Breast epithelium (tissue), 4 donors: ENCODE data around the gene MKNK1. TPM values are rescaled to one million over a fixed set of nuclear protein-coding genes. Genes with fewer than 3 reads are reported as not detected.
A peak's percentile ranks its signal among the peaks of the same experiment; 100 is the strongest.

Source experiments
- DNase-seq, 2 donors: peaks; one replicate each; pipeline ENCODE4 v3.0.0-alpha.2; 2019; ENCODE audit warnings: low spot score in 2 of 2
- H3K27ac ChIP-seq, 2 donors: fragments of 200-600 bp; sonication (generic) in 1 of 2; one replicate each; pipeline ENCODE4 v1.5.1; 2016 to 2019; ENCODE audit warnings: mild to moderate bottlenecking in 1 of 2
- H3K27me3 ChIP-seq, 2 donors: fragments of 200-600 bp; sonication (generic) in 1 of 2; one replicate each; pipeline versions ENCODE4 v1.5.1 to v1.6.0; 2017 to 2019; ENCODE audit warnings: control low read depth in 1 of 2, mild to moderate bottlenecking in 1 of 2
- H3K36me3 ChIP-seq: fragments of 200-600 bp; one replicate; pipeline ENCODE4 v1.5.1; 2019
- H3K4me1 ChIP-seq, 2 donors: fragments of 200-600 bp; sonication (generic); one replicate each; pipeline ENCODE4 v1.5.1; 2016 to 2019; ENCODE audit warnings: control low read depth in 1 of 2
- H3K4me3 ChIP-seq, 3 donors: fragments of 200-600 bp; sonication (generic); 1 replicate in 2 of 3; 2 replicates in 1 of 3; pipeline ENCODE4 v1.5.1; 2016 to 2019; ENCODE audit warnings: mild to moderate bottlenecking in 3 of 3, moderate library complexity in 2 of 3
- H3K9me3 ChIP-seq, 2 donors: fragments of 200-600 bp; sonication (generic) in 1 of 2; one replicate each; pipeline ENCODE4 v1.5.1; 2016 to 2019; ENCODE audit warnings: control low read depth in 1 of 2
- POLR2A ChIP-seq: fragments of 450-650 bp; IDR thresholded peaks from one replicate; pipeline ENCODE4 v1.6.1; 2016; ENCODE audit warnings: antibody characterized with exemption, mild to moderate bottlenecking, moderate library complexity
- POLR2AphosphoS5 ChIP-seq, 3 donors: sonication (generic); formaldehyde crosslinking; IDR thresholded peaks; one replicate each; pipeline ENCODE4 v1.6.1; 2017; ENCODE audit warnings: antibody characterized with exemption in 3 of 3
- intact Hi-C: fragments of 100-400 bp; cut with DNase I; formaldehyde crosslinking; loops from one replicate; pipeline ENCODE4 v1.15.1; 2023; ENCODE audit warnings: low total_unique reads
- total RNA-seq, 3 donors: library from RNA; depleted of rRNA; stranded (reverse); fragments of >200 nt; gene quantifications; one replicate each; pipeline ENCODE4 v1.1.0, GENCODE V29; 2016
- TF ChIP-seq, protein P1 (sequence below), 3 donors: fragments of 450-650 bp; IDR thresholded peaks; one replicate each; pipeline ENCODE4 v1.5.1; 2016 to 2017; ENCODE audit warnings: antibody characterized with exemption in 3 of 3, mild to moderate bottlenecking in 3 of 3, moderate library complexity in 3 of 3

The MKNK1 gene
- total RNA-seq, 3 donors from 2014 or later = 34.7 to 51.5 (median 47.2) TPM

GRCh38 chr1:46530791-46531409 lies 73.2 kb downstream of the MKNK1 start:
- Histone ChIP-seq H3K27ac (no peak overlapping the region), H3K27me3 (peaks cover 0 to 15% of the 10 kb centered on the region in 2 donors), H3K36me3 (no peaks in the 10 kb centered on the region), H3K4me1 (no peaks in the 10 kb centered on the region), H3K4me3 (no peak overlapping the region), H3K9me3 (no peaks in the 10 kb centered on the region)
- no peak for TF ChIP-seq POLR2AphosphoS5 (IDR thresholded peaks at IDR 0.05)
- no peak for TF ChIP-seq POLR2A
- TF ChIP-seq, protein P1, sequence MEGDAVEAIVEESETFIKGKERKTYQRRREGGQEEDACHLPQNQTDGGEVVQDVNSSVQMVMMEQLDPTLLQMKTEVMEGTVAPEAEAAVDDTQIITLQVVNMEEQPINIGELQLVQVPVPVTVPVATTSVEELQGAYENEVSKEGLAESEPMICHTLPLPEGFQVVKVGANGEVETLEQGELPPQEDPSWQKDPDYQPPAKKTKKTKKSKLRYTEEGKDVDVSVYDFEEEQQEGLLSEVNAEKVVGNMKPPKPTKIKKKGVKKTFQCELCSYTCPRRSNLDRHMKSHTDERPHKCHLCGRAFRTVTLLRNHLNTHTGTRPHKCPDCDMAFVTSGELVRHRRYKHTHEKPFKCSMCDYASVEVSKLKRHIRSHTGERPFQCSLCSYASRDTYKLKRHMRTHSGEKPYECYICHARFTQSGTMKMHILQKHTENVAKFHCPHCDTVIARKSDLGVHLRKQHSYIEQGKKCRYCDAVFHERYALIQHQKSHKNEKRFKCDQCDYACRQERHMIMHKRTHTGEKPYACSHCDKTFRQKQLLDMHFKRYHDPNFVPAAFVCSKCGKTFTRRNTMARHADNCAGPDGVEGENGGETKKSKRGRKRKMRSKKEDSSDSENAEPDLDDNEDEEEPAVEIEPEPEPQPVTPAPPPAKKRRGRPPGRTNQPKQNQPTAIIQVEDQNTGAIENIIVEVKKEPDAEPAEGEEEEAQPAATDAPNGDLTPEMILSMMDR (IDR thresholded peaks at IDR 0.05) = no peak
- DNase-seq = no peak
- intact Hi-C loops = no loop called here

DNA sequence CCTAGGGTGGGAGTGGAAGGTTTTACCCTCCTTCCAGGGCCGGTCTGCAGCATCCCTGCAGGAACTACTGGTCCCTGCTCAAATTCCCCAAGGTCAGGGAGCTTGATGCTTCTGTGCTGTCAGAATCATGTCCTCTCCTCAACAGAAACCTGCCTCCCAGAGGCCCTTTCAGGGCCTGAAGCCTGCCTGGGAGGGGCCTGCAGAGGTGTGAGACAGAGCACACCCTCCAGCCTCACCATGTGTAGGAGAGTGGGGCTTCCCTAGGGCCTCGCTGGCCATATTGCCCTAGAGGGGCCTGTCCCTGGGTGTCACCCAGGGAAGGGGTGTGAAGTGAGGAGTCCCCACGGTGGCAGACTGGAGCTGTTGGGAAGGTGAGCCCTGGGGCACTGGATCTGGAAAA lies 73.8 kb downstream of the MKNK1 start:
- no peaks in the 10 kb centered on the region for H3K4me1 ChIP-seq
- no peaks in the 10 kb centered on the region for H3K36me3 ChIP-seq
- TF ChIP-seq POLR2A (no peak), POLR2AphosphoS5 (IDR thresholded peaks at IDR 0.05) (no peak)
- TF ChIP-seq, protein P1 (IDR thresholded peaks at IDR 0.05) = no peak
- no peak overlapping the region for H3K4me3 ChIP-seq
- peaks cover 0 to 15% of the 10 kb centered on the region in 2 donors for H3K27me3 ChIP-seq
- no peak for DNase-seq
- no peaks in the 10 kb centered on the region for H3K9me3 ChIP-seq
- no peak overlapping the region for H3K27ac ChIP-seq
- intact Hi-C loops = no loop called here

DNA sequence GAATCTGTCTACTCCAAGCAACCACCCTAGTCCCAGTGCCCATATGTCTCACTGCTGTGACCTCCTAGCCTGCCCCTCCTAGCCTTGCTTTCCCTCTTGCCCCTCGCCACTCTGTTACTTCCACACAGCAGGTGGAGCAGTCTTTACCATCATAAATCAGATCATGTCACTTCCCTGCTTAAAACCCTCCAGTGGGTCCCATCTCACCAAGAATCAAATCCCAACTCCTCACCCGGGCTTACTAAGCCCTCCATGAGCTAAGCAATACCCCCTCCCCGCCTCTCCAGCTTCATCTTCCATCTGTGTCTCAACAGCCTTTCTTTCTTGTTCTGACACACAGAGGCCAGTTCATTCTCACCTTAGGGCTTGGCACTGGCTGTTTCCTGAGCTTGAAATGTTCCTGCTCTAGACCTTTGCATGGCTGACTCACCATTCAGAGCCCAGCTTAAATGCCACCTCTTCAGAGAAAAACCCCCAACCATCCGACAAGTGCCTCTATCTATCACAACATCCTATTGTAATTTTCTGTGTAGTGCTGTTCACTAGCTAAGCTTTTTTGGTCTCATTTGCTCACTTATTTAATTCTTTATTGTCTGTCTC lies 74.9 kb downstream of the MKNK1 start:
- H3K9me3 ChIP-seq = no peaks in the 10 kb centered on the region
- DNase-seq = no peak
- peaks cover 0 to 15% of the 10 kb centered on the region in 2 donors for H3K27me3 ChIP-seq
- TF ChIP-seq POLR2AphosphoS5 (IDR thresholded peaks at IDR 0.05) (no peak), POLR2A (no peak)
- TF ChIP-seq, protein P1 (IDR thresholded peaks at IDR 0.05) = no peak
- no peak overlapping the region for H3K27ac ChIP-seq
- no peak overlapping the region for H3K4me3 ChIP-seq
- H3K4me1 ChIP-seq = no peaks in the 10 kb centered on the region
- intact Hi-C loops = loop anchor here (10.0 kb wide), 1 partner anchor 474 kb away; no protein-coding TSS in a partner anchor
- no peaks in the 10 kb centered on the region for H3K36me3 ChIP-seq

GRCh38 chr1:46528297-46528955 lies 75.6 kb downstream of the MKNK1 start:
- intact Hi-C loops = loop anchor here (10.0 kb wide), 1 partner anchor 474 kb away; no protein-coding TSS in a partner anchor
- DNase-seq = no peak
- peak overlapping the region in 1 of 3 donors; percentile 20 for H3K4me3 ChIP-seq

More at GRCh38 chr1:46528297-46528955, 75.6 kb downstream of the MKNK1 start:
- no peaks in the 10 kb centered on the region for H3K36me3 ChIP-seq
- H3K27ac ChIP-seq = no peak overlapping the region
- no peak for TF ChIP-seq POLR2AphosphoS5 (IDR thresholded peaks at IDR 0.05)
- TF ChIP-seq, protein P1 (IDR thresholded peaks at IDR 0.05) = no peak
- no peak for TF ChIP-seq POLR2A
- H3K4me1 ChIP-seq = no peaks in the 10 kb centered on the region
- H3K27me3 ChIP-seq = peaks cover 0 to 15% of the 10 kb centered on the region in 2 donors
- H3K9me3 ChIP-seq = no peaks in the 10 kb centered on the region
